ENCODE data around the gene COX7A2.

Gene COX7A2

DNA sequence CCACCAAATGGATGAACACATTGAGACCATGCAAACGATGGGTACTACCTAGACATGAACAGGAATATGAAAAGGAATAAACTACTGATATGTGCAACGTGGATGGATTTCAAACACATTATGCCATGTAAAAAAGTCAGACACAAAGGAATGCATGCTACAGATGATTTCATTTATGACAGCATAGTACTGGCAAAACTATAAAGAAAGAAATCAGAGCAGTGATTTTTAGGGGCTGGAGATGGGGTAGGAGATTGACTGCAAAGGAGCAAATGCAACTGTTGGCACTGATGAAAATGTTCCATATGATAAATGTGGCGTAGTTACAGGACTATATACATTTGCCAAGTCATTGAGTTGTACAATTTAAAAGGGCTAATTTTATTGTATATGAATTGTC is 24.3 kb downstream of the COX7A2 start:
- DNase-seq = no peak

DNA sequence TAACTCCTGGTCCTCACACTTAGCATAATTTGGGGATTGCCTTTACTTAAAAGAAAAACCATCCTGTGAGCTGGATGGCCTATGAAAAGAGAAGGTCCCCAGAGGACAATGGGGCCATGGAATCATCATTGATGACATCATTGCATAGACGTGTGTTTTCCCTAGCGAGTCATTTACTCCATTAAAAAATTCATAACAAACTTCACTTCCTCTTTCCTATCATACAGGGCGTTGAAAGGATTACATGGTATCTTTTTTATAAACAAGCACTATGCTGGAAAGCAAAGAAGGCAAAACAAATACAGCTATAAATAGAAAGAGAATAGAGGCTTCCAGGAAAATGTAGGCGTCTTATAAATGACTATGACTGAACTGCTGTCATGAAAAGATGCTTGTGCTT is 26.4 kb downstream of the COX7A2 start:
- no peak for DNase-seq

GRCh38 chr6:75215291-75215690 is 28.3 kb downstream of the COX7A2 start:
- no peak for DNase-seq

- DNase-seq = no peak
Observed at GRCh38 chr6:75213732-75214131, 29.9 kb downstream of the COX7A2 start.

DNA sequence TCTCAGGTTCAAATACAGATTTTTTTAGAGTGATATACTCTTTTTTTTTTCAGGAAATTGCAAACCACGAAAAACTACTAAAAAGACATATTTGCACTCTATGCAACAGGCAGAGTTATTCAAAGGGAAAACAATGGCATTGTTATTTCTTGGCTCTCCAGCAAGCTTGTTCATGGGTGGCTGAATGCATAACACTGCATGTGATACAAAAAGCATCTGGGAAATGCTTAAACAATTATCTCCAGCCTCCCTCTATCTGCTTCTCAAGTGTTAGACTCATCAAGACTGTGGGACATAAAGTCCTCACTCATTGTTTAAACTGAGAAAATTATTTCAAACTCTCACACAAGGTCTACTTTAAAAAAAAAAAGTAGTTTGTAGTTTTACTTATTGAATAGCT is 30.5 kb downstream of the COX7A2 start:
- DNase-seq = no peak

DNA sequence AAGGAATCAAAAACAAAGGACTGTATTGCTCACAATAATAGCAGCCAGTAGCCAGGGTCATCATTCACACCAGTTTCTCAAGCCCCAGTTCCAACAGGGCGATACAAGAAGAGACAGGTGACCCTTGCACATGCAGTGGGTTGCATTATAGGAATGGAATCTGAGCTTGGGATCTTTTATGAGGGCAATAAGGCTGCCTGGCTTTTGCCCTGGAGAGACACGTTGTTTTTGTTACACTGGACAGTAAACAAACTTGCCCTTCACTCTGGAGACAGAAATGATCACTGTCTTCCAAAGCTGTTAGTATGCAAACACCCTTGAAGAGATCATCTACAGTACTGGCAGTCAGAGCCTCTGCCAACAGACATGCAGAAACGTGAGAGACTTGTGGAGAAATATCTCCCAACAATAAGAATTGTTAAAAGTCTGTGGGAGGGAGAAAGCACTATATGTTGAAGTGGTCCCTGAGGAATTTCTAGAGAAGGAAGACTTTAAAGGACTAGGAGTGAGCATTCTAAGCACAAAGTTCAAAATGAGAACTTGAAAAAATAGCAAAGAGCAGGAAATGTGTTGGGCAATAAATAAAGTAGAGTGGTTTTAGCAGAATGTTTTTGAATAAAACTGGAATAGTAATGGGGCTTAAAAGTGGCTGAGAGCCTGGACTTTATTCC is 31.5 kb downstream of the COX7A2 start:
- no peak for DNase-seq

GRCh38 chr6:75210885-75211739 is 32.5 kb downstream of the COX7A2 start:
- DNase-seq = peak; percentile 70

DNA sequence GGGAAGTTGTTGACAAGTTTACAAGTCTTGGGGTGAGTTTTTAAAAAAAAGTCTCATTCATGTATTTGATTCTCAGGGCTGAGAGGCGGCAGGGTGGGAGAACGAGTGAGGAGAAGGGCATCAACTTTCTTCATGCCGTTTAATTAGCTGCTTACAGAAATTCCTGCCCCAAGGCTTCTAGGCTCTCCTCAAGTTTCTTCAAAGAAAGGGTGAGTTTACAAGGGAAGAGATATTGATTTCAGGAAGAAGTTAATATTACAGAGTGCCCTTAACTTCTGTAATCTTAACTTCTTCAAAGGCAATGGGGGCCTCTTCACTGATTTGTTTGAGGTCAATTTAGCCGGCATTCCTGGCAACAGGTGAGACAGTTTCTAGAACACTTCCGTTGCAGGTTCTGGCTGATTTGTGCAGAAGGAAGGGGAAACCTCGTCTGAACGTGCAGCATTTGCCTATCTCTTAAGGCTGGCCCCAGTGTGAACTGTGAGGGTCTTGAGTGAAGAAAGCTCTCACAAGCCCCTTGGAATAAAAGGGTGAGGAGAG is 34.3 kb downstream of the COX7A2 start:
- no peak for DNase-seq

- DNase-seq = peak; percentile 82
Observed at GRCh38 chr6:75208298-75209183, 35.1 kb downstream of the COX7A2 start.

DNA sequence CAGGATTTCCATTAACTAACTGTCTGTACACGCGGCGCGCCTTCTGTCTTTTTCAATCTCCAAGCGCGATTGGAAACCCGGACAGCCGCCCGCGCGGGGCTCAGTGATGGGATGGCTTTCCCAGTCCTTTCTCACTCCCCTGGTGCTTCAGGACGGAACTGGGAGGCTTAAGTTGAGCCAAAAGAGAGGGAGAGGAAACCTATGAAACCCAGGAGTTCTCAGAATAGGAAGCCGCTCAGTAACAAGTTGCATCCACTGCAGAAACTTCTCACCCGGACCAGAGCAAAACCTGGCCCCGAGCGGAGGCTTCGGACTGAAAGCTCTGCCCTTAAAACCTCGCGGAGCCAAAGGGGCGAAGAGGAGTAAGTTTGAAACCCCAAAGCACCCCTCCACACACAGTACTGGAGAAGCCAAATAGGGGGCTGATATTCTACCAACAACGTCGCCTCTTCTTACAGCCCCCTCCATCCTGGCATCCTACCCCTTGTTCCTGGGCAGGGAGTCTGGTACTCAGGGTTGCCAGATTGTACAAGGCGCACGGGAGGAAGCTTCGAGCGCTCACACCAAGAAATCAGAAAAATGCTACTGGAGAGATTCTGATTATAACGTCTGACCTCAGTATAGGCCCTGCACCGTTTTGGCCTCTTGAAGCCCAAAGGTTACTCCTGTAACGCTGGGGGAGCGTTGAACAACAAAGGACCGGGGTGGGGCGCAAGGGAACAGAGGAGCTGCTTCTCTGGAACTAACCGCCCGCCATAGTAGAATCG is 36.8 kb downstream of the COX7A2 start:
- DNase-seq = no peak

- no peak for DNase-seq
Observed at GRCh38 chr6:75205776-75206575, 37.6 kb downstream of the COX7A2 start, which contains the start of gene COL12A1. Gene COL12A1 (minus strand): TSS chr6:75206053. CDS start chr6:75202792, 3,261 bp downstream.

- DNase-seq = no peak
Observed at GRCh38 chr6:75204959-75205775, 38.4 kb downstream of the COX7A2 start.

- peak; percentile 20 for DNase-seq
Observed at GRCh38 chr6:75204217-75204958, 39.2 kb downstream of the COX7A2 start.

DNA sequence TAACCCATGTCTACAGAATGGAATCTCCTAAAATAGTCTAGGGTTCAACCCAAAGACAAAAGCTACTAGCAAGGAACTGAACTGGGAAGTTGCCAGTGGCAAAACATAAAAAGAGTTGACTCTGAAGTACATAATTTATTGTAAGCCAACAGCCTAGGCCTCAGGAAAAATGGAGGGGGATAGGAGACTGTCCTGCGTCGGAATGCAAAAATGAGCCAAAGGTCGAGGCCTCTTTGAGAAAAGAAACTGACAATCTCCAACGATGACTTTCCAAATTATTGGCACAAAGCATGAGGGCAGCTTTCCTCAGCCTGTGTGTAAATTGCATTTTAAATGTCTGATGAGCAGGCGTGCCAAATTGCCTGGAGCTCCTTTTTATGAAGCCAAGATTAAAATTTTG is 39.9 kb downstream of the COX7A2 start:
- no peak for DNase-seq

DNA sequence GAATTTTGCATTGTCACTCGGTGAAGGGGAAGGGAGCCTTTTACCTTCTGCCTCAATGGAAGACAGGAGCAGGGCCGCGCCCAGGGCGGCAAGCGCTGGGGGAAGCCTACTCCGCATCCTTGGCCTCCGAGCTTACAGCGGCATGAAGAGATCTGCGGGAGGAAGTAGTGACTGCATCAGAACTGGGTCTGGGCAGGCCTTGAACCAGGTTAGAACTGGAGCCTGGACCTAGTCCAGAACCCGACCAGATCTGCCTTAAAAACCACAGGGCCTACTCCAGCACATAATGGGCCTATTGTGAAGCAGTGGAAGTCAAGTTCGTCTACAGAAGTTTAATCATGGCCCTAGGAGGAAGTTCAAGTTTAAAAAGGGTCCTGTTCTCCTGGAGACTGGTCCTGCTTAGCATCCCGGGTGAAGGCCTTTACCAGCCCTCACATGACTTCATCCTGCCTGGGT is 40.9 kb downstream of the COX7A2 start:
- no peak for DNase-seq

DNA sequence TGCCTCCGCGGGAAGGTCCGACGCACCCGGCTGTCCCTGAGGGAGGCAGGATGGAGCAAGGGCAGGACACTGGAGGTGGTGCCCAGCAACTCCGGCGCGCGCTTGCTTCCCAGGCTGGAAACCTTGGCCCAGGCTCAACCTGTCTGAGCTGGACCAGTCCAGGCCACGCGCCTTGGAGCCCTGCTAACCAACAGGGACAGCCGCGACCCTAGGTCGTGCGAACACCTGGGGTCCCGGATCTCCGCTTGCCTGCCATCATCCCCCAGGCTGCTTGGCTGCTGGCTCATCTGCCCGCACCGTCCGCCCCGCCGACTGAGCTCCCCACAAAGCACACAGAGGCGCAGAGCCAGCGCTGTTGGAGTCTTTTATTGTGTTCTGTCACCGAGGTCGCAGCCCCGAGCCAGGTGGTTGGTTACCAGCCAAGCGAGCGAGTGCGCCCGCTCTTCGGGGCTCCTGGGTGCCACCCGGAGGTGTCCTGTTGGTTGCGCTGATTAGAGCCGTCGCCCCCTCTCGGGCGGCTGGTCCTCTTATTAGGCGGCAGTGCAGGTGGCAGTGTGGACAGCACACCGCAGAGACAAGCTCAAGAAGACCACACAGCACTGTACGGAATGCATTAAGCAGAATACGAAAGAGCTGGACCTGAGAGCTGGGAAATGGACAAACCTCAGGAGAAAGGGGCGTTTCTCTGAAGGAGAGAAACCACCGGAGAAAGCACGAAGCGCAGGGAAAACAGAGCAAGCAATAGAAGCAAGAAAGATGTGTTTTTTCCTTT is 41.5 kb downstream of the COX7A2 start:
- DNase-seq = no peak

DNA sequence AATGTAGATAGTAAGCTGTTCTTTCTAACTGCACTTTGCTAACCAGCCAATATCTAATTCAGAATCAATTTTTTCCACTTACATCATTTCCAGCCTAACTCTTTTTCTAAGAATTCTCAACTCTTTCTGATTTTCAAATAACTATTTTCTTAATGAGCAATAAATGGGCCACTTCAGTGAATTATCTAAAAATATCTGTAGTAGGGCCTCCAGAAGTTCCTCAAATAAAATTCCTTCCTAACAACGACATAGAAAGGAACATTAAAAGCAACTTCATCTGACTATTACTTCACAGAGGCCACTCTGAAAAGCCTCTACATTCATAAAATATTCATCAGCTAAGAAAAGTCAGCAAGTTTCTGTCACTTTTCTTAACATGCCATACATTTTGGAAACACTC is 42.6 kb downstream of the COX7A2 start:
- DNase-seq = no peak

DNA sequence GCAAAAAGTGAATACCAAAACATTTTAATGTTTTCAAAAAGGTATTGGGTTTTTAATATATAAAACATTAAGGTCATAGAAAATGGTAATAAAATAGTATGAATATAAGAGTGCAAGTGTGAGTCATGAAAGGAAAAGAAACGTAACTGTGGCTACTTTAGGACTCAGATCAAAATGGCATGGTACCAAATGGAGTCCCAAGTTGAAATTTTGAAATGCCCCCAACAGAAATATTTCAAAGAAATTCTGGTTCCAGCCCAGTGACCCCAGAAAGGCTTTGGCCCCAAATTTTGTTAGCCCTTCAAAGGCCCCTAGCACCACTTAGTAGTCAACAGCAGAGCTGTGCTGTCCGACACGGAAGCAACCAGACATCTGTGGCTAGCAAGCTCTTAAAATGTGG is 43.7 kb downstream of the COX7A2 start:
- no peak for DNase-seq
